ENCODE measurements around the gene SMG6. TPM values are rescaled to one million over a fixed set of nuclear protein-coding genes. Genes with fewer than 3 reads are reported as not detected.

Gene SMG6
- total RNA-seq, 1 donor from 2014 or later: 34.7 TPM

- no peak for DNase-seq (ENCODE audit: low read depth)
- H3K36me3 ChIP-seq (ENCODE audit: control insufficient read depth, insufficient read depth, low read length): no peaks in the 10 kb centered on the region
- no peak for TF ChIP-seq CTCF (IDR thresholded peaks at IDR 0.05; ENCODE audit: insufficient read depth, low read length, poor library complexity, severe bottlenecking)
- H3K27me3 ChIP-seq (ENCODE audit: control insufficient read depth, insufficient read depth, low read length): peaks cover 40% of the 10 kb centered on the region
- H3K4me3 ChIP-seq (ENCODE audit: low read depth, low read length): no peak overlapping the region
Observed at GRCh38 chr17:2028234-2028614, 275.4 kb downstream of the SMG6 start.

GRCh38 chr17:2027528-2028233 is 275.9 kb downstream of the SMG6 start:
- DNase-seq (ENCODE audit: low read depth): no peak
- H3K36me3 ChIP-seq (ENCODE audit: control insufficient read depth, insufficient read depth, low read length): no peaks in the 10 kb centered on the region
- H3K27me3 ChIP-seq (ENCODE audit: control insufficient read depth, insufficient read depth, low read length): peaks cover 46% of the 10 kb centered on the region
- no peak for TF ChIP-seq CTCF (IDR thresholded peaks at IDR 0.05; ENCODE audit: insufficient read depth, low read length, poor library complexity, severe bottlenecking)
- H3K4me3 ChIP-seq (ENCODE audit: low read depth, low read length): no peak overlapping the region

- TF ChIP-seq CTCF (IDR thresholded peaks at IDR 0.05; ENCODE audit: insufficient read depth, low read length, poor library complexity, severe bottlenecking): peak; percentile 92
- DNase-seq (ENCODE audit: low read depth): no peak
- H3K36me3 ChIP-seq (ENCODE audit: control insufficient read depth, insufficient read depth, low read length): no peaks in the 10 kb centered on the region
- H3K4me3 ChIP-seq (ENCODE audit: low read depth, low read length): peak overlapping the region; percentile 17
- H3K27me3 ChIP-seq (ENCODE audit: control insufficient read depth, insufficient read depth, low read length): peaks cover 55% of the 10 kb centered on the region
Observed at GRCh38 chr17:2025622-2026309, 277.8 kb downstream of the SMG6 start.

GRCh38 chr17:2025220-2025621 is 278.4 kb downstream of the SMG6 start, which contains the start of gene RTN4RL1:
Gene RTN4RL1 (minus strand): TSS chr17:2025334. CDS start chr17:2024865, 469 bp downstream.
- peak within 1 kb of the TSS; percentile 17 for H3K4me3 ChIP-seq (ENCODE audit: low read depth, low read length)
- no peaks in the 10 kb centered on the region for H3K36me3 ChIP-seq (ENCODE audit: control insufficient read depth, insufficient read depth, low read length)
- peaks cover 57% of the 10 kb centered on the region for H3K27me3 ChIP-seq (ENCODE audit: control insufficient read depth, insufficient read depth, low read length)
- no peak for TF ChIP-seq CTCF (IDR thresholded peaks at IDR 0.05; ENCODE audit: insufficient read depth, low read length, poor library complexity, severe bottlenecking)
- DNase-seq (ENCODE audit: low read depth): no peak

- Histone ChIP-seq H3K4me3 (ENCODE audit: low read depth, low read length) (no peak overlapping the region), H3K36me3 (ENCODE audit: control insufficient read depth, insufficient read depth, low read length) (no peaks in the 10 kb centered on the region), H3K27me3 (ENCODE audit: control insufficient read depth, insufficient read depth, low read length) (peaks cover 62% of the 10 kb centered on the region)
- no peak for TF ChIP-seq CTCF (IDR thresholded peaks at IDR 0.05; ENCODE audit: insufficient read depth, low read length, poor library complexity, severe bottlenecking)
- DNase-seq (ENCODE audit: low read depth): no peak
Observed at GRCh38 chr17:2024572-2025219, 278.9 kb downstream of the SMG6 start.

Measured in kidney epithelial cell (primary cell).